ENCODE measurements around the gene SAP30L. TPM values are rescaled to one million over a fixed set of nuclear protein-coding genes. Genes with fewer than 3 reads are reported as not detected.

SAP30L gene
- total and polyA plus RNA-seq, 2 experiments from 2014 or later: 21.4 to 29.3 TPM

DNA sequence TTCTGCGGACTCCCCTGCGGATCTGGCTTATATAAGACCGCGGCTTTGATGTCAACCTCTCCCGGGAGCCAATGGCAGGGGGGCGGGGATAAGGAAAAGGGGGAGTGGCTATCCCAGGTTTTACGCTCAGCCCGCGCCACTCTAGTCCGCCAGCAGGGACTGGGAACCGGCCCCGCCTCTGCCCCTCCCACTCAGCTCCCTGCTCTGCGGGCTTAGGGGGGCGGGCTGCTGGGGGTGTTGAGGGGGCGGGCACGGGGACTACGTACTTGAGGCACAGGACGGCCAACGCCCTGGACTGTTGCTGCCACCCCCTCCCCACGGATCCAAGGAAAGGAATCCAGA lies 32.4 kb downstream of the SAP30L start, which contains the start of gene HAND1:
Gene HAND1 (minus strand): TSS at position 4 of the 342 bp plus-strand sequence. CDS start 219 bp downstream, outside the sequence.
- Histone ChIP-seq H3K27ac (ENCODE audit: low read depth) (no peak within 1 kb of the TSS), H3K27me3 (ENCODE audit: insufficient read depth) (peaks cover 100% of the 10 kb centered on the region), H3K4me1 (ENCODE audit: insufficient read depth) (peaks cover 83% of the 10 kb centered on the region), H3F3A (replicated peaks; ENCODE audit: low read depth) (peaks cover 23% of the 10 kb centered on the region), H3K4me3 (peak within 1 kb of the TSS; percentile 63), H3K4me2 (peak within 1 kb of the TSS; percentile 92), H3K36me3 (ENCODE audit: insufficient read depth) (no peaks in the 10 kb centered on the region), H3K9me2 (ENCODE audit: insufficient read depth) (no peaks in the 10 kb centered on the region), H4K20me1 (replicated peaks; ENCODE audit: insufficient read depth) (peaks cover 32% of the 10 kb centered on the region), H2AFZ (peak within 1 kb of the TSS; percentile 91), H3K79me2 (replicated peaks; ENCODE audit: insufficient read depth) (no peaks in the 10 kb centered on the region)
- peak; percentile 40 for ATAC-seq
- TF ChIP-seq ZNF114 (CRISPR knock-in tag; IDR thresholded peaks at IDR 0.05) (no peak), NANOG (IDR thresholded peaks at IDR 0.05; ENCODE audit: borderline replicate concordance) (no peak), JUNB (IDR thresholded peaks at IDR 0.05; ENCODE audit: unreplicated experiment) (no peak)
- peaks cover 2% of the 10 kb centered on the region; the same call in 1 of the 3 replicates for H3K9me3 Mint-ChIP-seq
- H3K27me3 Mint-ChIP-seq (ENCODE audit: insufficient read depth, low read depth, poor library complexity): peaks cover 100% of the 10 kb centered on the region
- peaks cover 66% of the 10 kb centered on the region for H3K4me1 Mint-ChIP-seq
- H3K27ac Mint-ChIP-seq: no peak within 1 kb of the TSS
- peak within 1 kb of the TSS; percentile 63 for H3K4me3 Mint-ChIP-seq
- no peaks in the 10 kb centered on the region; the same call in 2 of the 3 replicates for H3K36me3 Mint-ChIP-seq (ENCODE audit: low read depth)
- peak; percentile 96 for DNase-seq (ENCODE audit: low spot score)

DNA sequence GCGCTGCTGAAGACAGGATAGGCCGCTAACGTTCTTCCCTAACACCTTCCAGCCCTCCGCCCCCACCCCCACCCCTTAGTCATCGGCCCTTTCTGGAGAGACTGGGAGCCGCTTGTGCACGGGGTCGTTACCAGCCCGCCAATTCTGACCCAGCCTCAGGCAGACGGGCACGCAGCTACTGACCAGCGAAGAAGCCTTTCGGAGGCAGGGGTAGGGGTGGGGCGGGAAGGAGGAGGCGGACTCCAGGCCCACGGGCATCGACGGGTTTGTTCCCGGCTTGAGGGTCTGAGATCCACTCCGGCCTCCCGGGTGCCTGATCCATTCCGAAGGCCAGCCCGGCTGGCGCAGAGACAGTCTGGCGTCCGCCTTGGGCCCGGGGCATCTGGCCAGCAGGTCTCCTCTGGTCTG lies 33.0 kb downstream of the SAP30L start:
- Mint-ChIP-seq H3K27me3 (ENCODE audit: insufficient read depth, low read depth, poor library complexity) (peaks cover 100% of the 10 kb centered on the region), H3K36me3 (ENCODE audit: low read depth) (no peaks in the 10 kb centered on the region; the same call in 2 of the 3 replicates), H3K9me3 (no peaks in the 10 kb centered on the region; the same call in 2 of the 3 replicates), H3K27ac (no peak overlapping the region), H3K4me3 (peak overlapping the region; percentile 63), H3K4me1 (peaks cover 66% of the 10 kb centered on the region)
- H3F3A ChIP-seq (replicated peaks; ENCODE audit: low read depth): peaks cover 21% of the 10 kb centered on the region
- H4K20me1 ChIP-seq (replicated peaks; ENCODE audit: insufficient read depth): peaks cover 32% of the 10 kb centered on the region
- peak overlapping the region; percentile 63 for H3K4me3 ChIP-seq
- no peaks in the 10 kb centered on the region for H3K36me3 ChIP-seq (ENCODE audit: insufficient read depth)
- peaks cover 100% of the 10 kb centered on the region for H3K27me3 ChIP-seq (ENCODE audit: insufficient read depth)
- H3K27ac ChIP-seq (ENCODE audit: low read depth): no peak overlapping the region
- H3K4me2 ChIP-seq: peak overlapping the region; percentile 92
- peak; percentile 73 for DNase-seq (ENCODE audit: low spot score)
- no peaks in the 10 kb centered on the region for H3K9me2 ChIP-seq (ENCODE audit: insufficient read depth)
- peaks cover 84% of the 10 kb centered on the region for H3K4me1 ChIP-seq (ENCODE audit: insufficient read depth)
- peak; percentile 7 for ATAC-seq
- H2AFZ ChIP-seq: no peak overlapping the region; the same call in 1 of the 2 replicates
- H3K79me2 ChIP-seq (replicated peaks; ENCODE audit: insufficient read depth): no peaks in the 10 kb centered on the region
- TF ChIP-seq STAT1 (IDR thresholded peaks at IDR 0.05; ENCODE audit: unreplicated experiment) (no peak), EZH2 (IDR thresholded peaks at IDR 0.05; ENCODE audit: low read depth, unreplicated experiment) (no peak), EZH2phosphoT487 (IDR thresholded peaks at IDR 0.05; ENCODE audit: unreplicated experiment) (peak; percentile 68)
- TF ChIP-seq, protein P1, sequence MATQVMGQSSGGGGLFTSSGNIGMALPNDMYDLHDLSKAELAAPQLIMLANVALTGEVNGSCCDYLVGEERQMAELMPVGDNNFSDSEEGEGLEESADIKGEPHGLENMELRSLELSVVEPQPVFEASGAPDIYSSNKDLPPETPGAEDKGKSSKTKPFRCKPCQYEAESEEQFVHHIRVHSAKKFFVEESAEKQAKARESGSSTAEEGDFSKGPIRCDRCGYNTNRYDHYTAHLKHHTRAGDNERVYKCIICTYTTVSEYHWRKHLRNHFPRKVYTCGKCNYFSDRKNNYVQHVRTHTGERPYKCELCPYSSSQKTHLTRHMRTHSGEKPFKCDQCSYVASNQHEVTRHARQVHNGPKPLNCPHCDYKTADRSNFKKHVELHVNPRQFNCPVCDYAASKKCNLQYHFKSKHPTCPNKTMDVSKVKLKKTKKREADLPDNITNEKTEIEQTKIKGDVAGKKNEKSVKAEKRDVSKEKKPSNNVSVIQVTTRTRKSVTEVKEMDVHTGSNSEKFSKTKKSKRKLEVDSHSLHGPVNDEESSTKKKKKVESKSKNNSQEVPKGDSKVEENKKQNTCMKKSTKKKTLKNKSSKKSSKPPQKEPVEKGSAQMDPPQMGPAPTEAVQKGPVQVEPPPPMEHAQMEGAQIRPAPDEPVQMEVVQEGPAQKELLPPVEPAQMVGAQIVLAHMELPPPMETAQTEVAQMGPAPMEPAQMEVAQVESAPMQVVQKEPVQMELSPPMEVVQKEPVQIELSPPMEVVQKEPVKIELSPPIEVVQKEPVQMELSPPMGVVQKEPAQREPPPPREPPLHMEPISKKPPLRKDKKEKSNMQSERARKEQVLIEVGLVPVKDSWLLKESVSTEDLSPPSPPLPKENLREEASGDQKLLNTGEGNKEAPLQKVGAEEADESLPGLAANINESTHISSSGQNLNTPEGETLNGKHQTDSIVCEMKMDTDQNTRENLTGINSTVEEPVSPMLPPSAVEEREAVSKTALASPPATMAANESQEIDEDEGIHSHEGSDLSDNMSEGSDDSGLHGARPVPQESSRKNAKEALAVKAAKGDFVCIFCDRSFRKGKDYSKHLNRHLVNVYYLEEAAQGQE (IDR thresholded peaks at IDR 0.05; ENCODE audit: unreplicated experiment): no peak
- TF ChIP-seq, protein P2, sequence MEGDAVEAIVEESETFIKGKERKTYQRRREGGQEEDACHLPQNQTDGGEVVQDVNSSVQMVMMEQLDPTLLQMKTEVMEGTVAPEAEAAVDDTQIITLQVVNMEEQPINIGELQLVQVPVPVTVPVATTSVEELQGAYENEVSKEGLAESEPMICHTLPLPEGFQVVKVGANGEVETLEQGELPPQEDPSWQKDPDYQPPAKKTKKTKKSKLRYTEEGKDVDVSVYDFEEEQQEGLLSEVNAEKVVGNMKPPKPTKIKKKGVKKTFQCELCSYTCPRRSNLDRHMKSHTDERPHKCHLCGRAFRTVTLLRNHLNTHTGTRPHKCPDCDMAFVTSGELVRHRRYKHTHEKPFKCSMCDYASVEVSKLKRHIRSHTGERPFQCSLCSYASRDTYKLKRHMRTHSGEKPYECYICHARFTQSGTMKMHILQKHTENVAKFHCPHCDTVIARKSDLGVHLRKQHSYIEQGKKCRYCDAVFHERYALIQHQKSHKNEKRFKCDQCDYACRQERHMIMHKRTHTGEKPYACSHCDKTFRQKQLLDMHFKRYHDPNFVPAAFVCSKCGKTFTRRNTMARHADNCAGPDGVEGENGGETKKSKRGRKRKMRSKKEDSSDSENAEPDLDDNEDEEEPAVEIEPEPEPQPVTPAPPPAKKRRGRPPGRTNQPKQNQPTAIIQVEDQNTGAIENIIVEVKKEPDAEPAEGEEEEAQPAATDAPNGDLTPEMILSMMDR (conservative IDR thresholded peaks at IDR 0.05; ENCODE audit: low read depth in 2 of 2): no peak
